Mesodermal cell (in vitro differentiated cells): ENCODE measurements around the gene FOXP1.
A peak's percentile ranks its signal among the peaks of the same experiment; 100 is the strongest.

Experiments used
- H3K27ac ChIP-seq: 2 replicates; pipeline ENCODE4 v1.7.0; 2013; ENCODE audit warnings: mild to moderate bottlenecking, low read depth, low read length, moderate library complexity; ENCODE audit not compliant: severe bottlenecking
- H3K36me3 ChIP-seq: 2 replicates; pipeline ENCODE4 v1.7.1; 2013; ENCODE audit warnings: mild to moderate bottlenecking, low read length, moderate library complexity; ENCODE audit not compliant: control insufficient read depth, insufficient read depth
- H3K4me1 ChIP-seq: one replicate; pipeline ENCODE4 v1.7.1; 2013; ENCODE audit warnings: mild to moderate bottlenecking, low read length; ENCODE audit not compliant: insufficient read depth, control insufficient read depth, poor library complexity, severe bottlenecking
- H3K4me3 ChIP-seq: 2 replicates; pipeline ENCODE4 v1.7.0; 2013; ENCODE audit warnings: low read length, control low read depth, mild to moderate bottlenecking; ENCODE audit not compliant: insufficient read depth, poor library complexity, severe bottlenecking; ENCODE audit errors: extremely low read depth
- H3K9me3 ChIP-seq: 2 replicates; pipeline ENCODE4 v1.7.1; 2013; ENCODE audit warnings: mild to moderate bottlenecking, low read length, moderate library complexity; ENCODE audit not compliant: control insufficient read depth
- WGBS, 2 experiments: methylation state at CpG; one replicate each; pipeline ENCODE4 v1.1.5; 2013; ENCODE audit warnings: missing lambda C conversion rate in 2 of 2; ENCODE audit not compliant: insufficient coverage in 2 of 2; 5-methylcytosine and 5-hydroxymethylcytosine counted together

Gene FOXP1

GRCh38 chr3:71579935-71580406 lies 3.6 kb downstream of the FOXP1 start:
- WGBS, 2 experiments: 21 to 29% methylated on average over 3 of the region's 4 CpGs
- Histone ChIP-seq H3K4me1 (peaks cover 15% of the 10 kb centered on the region), H3K4me3 (no peak overlapping the region), H3K36me3 (no peaks in the 10 kb centered on the region), H3K27ac (peak overlapping the region; percentile 20), H3K9me3 (no peaks in the 10 kb centered on the region)

GRCh38 chr3:71579326-71579934 lies 4.1 kb downstream of the FOXP1 start:
- 72 to 84% methylated on average over 3 to 4 of the region's 7 CpGs for WGBS, 2 experiments
- Histone ChIP-seq H3K9me3 (no peaks in the 10 kb centered on the region), H3K4me1 (peaks cover 15% of the 10 kb centered on the region), H3K27ac (peak overlapping the region; percentile 20), H3K36me3 (no peaks in the 10 kb centered on the region), H3K4me3 (no peak overlapping the region)

- no peaks in the 10 kb centered on the region for H3K9me3 ChIP-seq
Observed at GRCh38 chr3:71578054-71578751, 5.3 kb downstream of the FOXP1 start.

GRCh38 chr3:71577011-71577410 lies 6.5 kb downstream of the FOXP1 start:
- Histone ChIP-seq H3K9me3 (no peaks in the 10 kb centered on the region), H3K4me3 (no peak overlapping the region), H3K27ac (no peak overlapping the region), H3K36me3 (no peaks in the 10 kb centered on the region), H3K4me1 (peaks cover 15% of the 10 kb centered on the region)
- WGBS, 2 experiments: 96 to 97% methylated on average over 4 to 5 of the region's 5 CpGs

More at GRCh38 chr3:71578054-71578751, 5.3 kb downstream of the FOXP1 start:
- H3K27ac ChIP-seq: no peak overlapping the region
- no peak overlapping the region for H3K4me3 ChIP-seq
- H3K4me1 ChIP-seq: peaks cover 15% of the 10 kb centered on the region
- 76 to 80% methylated on average over 1 to 3 of the region's 6 CpGs for WGBS, 2 experiments
- H3K36me3 ChIP-seq: no peaks in the 10 kb centered on the region

DNA sequence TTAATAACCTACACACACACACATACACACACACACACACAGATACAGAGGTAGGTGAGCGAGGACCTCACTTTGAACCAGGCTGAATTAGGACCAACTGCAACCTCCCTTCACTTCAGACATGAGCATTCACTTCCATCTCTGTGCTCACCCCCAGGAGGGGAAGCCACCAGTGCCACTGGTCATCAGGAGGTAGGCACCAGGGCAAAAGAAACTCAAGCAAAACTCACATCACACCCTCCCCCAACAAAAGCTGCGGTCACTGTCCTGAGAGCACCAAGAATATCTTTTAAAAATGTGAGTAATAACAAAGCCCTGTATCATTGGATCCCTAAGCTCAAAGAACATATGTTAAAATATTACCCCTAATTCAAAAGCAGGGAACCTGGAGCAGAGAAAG lies 8.1 kb downstream of the FOXP1 start:
- no peak overlapping the region for H3K27ac ChIP-seq
- H3K4me3 ChIP-seq: no peak overlapping the region
- H3K9me3 ChIP-seq: no peaks in the 10 kb centered on the region
- H3K4me1 ChIP-seq: peaks cover 9% of the 10 kb centered on the region
- H3K36me3 ChIP-seq: no peaks in the 10 kb centered on the region
- WGBS, 2 experiments: 75% methylated on average over 1 of the region's 2 CpGs; no CpG with 5 or more reads in 1 of the 2 experiments

GRCh38 chr3:71573181-71573580 lies 10.3 kb downstream of the FOXP1 start:
- no peaks in the 10 kb centered on the region for H3K4me1 ChIP-seq
- no peaks in the 10 kb centered on the region for H3K36me3 ChIP-seq
- no peak overlapping the region for H3K4me3 ChIP-seq
- H3K9me3 ChIP-seq: no peaks in the 10 kb centered on the region
- no CpG with 5 or more reads among the region's 5 CpGs for WGBS, 2 experiments
- no peak overlapping the region for H3K27ac ChIP-seq

DNA sequence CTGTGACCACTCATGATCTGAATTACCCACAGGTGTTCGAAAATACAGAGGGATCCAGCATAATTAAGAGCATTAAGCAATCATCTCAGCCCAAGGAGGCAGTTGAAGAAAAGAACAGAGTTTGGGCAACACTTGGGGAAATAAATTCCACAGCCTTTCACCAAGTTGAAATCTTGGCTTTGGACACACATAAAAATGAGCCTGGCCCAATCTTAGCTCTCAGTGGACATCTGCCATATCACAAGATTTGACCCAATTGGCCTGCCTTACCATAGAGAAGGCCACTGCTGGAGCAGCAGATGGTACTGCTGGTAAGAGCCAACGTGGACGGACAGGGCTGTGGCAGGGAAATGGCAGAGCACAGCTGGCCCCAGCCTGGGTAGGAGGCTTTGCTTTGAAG lies 13.0 kb downstream of the FOXP1 start:
- Histone ChIP-seq H3K4me1 (no peaks in the 10 kb centered on the region), H3K4me3 (no peak overlapping the region), H3K9me3 (no peaks in the 10 kb centered on the region), H3K36me3 (no peaks in the 10 kb centered on the region), H3K27ac (no peak overlapping the region)
- 96 to 100% methylated on average over 2 to 3 of the region's 3 CpGs for WGBS, 2 experiments

GRCh38 chr3:71568207-71568606 lies 15.3 kb downstream of the FOXP1 start:
- no peaks in the 10 kb centered on the region for H3K36me3 ChIP-seq
- H3K9me3 ChIP-seq: no peaks in the 10 kb centered on the region
- no peaks in the 10 kb centered on the region for H3K4me1 ChIP-seq
- H3K4me3 ChIP-seq: no peak overlapping the region
- no peak overlapping the region for H3K27ac ChIP-seq

GRCh38 chr3:71566776-71567175 lies 16.8 kb downstream of the FOXP1 start:
- H3K9me3 ChIP-seq: no peaks in the 10 kb centered on the region

DNA sequence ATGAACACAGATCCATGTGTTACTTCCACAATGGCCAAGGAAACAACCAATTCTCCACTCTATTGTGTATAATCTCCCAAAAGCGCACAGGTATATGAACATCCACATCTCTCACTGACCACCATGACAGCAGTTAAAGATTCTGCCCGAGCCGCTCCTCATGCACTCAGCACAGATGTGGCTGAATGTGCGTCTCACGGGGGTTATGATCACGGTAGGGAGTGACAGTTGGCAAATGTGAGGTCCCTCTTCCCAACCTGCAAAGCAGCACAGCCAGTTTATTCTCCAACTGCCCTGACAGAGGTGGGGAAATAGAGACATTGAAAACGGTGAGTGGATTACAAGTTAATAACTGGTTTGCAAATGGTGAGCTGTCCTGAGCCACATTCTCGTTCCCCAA lies 17.6 kb downstream of the FOXP1 start:
- no peaks in the 10 kb centered on the region for H3K9me3 ChIP-seq
- no peak overlapping the region for H3K27ac ChIP-seq
- WGBS, 2 experiments: 95 to 100% methylated on average over 4 to 6 of the region's 8 CpGs

More at GRCh38 chr3:71566776-71567175, 16.8 kb downstream of the FOXP1 start:
- Histone ChIP-seq H3K36me3 (no peaks in the 10 kb centered on the region), H3K4me1 (no peaks in the 10 kb centered on the region), H3K27ac (no peak overlapping the region), H3K4me3 (no peak overlapping the region)

GRCh38 chr3:71565316-71565715 lies 18.2 kb downstream of the FOXP1 start:
- Histone ChIP-seq H3K4me3 (no peak overlapping the region), H3K27ac (no peak overlapping the region), H3K9me3 (no peaks in the 10 kb centered on the region), H3K4me1 (no peaks in the 10 kb centered on the region), H3K36me3 (no peaks in the 10 kb centered on the region)
- 90 to 96% methylated on average over 4 to 5 of the region's 7 CpGs for WGBS, 2 experiments

More for the DNA sequence above, 17.6 kb downstream of the FOXP1 start:
- no peak overlapping the region for H3K4me3 ChIP-seq
- H3K36me3 ChIP-seq: no peaks in the 10 kb centered on the region
- no peaks in the 10 kb centered on the region for H3K4me1 ChIP-seq
